RWPE2 (cell line): Measurements from ENCODE around the gene BMF.
"Not testable (repeated sequence)": the region's sequence is repeated elsewhere in the genome, so short reads cannot be mapped to it uniquely, and the experiment has no call there.

Source experiments
- ATAC-seq: fragments of 200-7000 bp; cut with Tn5 transposase; 3 replicates; pipeline ENCODE4 v1.9.1; 2021; ENCODE audit warnings: low read depth
- DNase-seq: peaks from one replicate; pipeline ENCODE4 v3.0.0-alpha.2; 2020; ENCODE audit warnings: low spot score
- H3K27ac ChIP-seq: fragments of 450-650 bp; 2 replicates; pipeline ENCODE4 v1.5.1; 2017; ENCODE audit warnings: mild to moderate bottlenecking; ENCODE audit not compliant: poor library complexity, severe bottlenecking
- H3K27me3 ChIP-seq: fragments of 250-450 bp; sonication (Bioruptor Pico); 2 replicates; pipeline ENCODE4 v1.5.1; 2021; ENCODE audit warnings: mild to moderate bottlenecking, moderate library complexity; ENCODE audit not compliant: insufficient read depth, poor library complexity, severe bottlenecking
- H3K36me3 ChIP-seq: fragments of 250-450 bp; sonication (Bioruptor Pico); 2 replicates; pipeline ENCODE4 v1.5.1; 2020; ENCODE audit warnings: low read depth, mild to moderate bottlenecking, moderate library complexity
- H3K4me1 ChIP-seq: fragments of 250-450 bp; sonication (Bioruptor Pico); 2 replicates; pipeline ENCODE4 v1.5.1; 2021; ENCODE audit warnings: mild to moderate bottlenecking, moderate library complexity; ENCODE audit not compliant: insufficient read depth, poor library complexity, severe bottlenecking
- H3K4me3 ChIP-seq: fragments of 250-450 bp; sonication (Bioruptor Pico); 2 replicates; pipeline ENCODE4 v1.5.1; 2021; ENCODE audit warnings: mild to moderate bottlenecking, moderate library complexity; ENCODE audit not compliant: severe bottlenecking
- H3K9me3 ChIP-seq: fragments of 250-450 bp; sonication (Bioruptor Pico); 2 replicates; pipeline ENCODE4 v1.5.1; 2021; ENCODE audit warnings: mild to moderate bottlenecking, moderate library complexity; ENCODE audit not compliant: severe bottlenecking
- TF ChIP-seq, protein P1 (sequence below): fragments of 450-650 bp; IDR thresholded peaks from one replicate; pipeline ENCODE4 v1.5.1; 2017; ENCODE audit warnings: mild to moderate bottlenecking, moderate library complexity; ENCODE audit not compliant: poor library complexity, severe bottlenecking

BMF gene

DNA sequence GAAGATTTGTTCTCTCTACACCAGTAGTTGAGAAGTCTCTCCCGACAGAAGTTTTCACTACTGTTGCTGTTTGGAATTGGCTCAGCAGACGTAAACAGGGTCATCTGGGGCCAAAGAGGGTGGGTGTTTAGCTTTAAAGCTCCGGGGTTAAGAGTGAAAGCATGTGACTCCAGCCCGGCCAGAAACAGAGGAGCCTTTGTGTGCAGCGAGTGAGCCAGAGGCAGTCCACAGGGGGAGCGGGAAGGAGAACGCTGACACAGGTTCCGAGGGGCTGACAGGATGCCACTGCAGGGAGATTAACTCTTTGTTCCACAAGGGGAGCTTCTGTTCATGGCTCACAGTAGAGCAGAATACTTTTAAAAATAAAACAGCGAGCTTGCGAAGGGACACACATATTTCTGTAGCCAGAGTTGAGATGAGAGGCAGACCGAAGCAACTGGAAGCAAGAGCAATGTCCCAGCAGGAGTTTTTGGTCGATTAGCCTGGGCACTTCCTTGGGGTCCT is 26.9 kb downstream of the BMF start:
- H3K4me1 ChIP-seq, result peaks cover 25% of the 10 kb centered on the region
- no peaks in the 10 kb centered on the region for H3K27me3 ChIP-seq
- no peaks in the 10 kb centered on the region for H3K9me3 ChIP-seq
- H3K27ac ChIP-seq, result no peak overlapping the region
- peak; percentile 77 for ATAC-seq
- no peak for DNase-seq
- no peaks in the 10 kb centered on the region for H3K36me3 ChIP-seq
- TF ChIP-seq, protein P1, sequence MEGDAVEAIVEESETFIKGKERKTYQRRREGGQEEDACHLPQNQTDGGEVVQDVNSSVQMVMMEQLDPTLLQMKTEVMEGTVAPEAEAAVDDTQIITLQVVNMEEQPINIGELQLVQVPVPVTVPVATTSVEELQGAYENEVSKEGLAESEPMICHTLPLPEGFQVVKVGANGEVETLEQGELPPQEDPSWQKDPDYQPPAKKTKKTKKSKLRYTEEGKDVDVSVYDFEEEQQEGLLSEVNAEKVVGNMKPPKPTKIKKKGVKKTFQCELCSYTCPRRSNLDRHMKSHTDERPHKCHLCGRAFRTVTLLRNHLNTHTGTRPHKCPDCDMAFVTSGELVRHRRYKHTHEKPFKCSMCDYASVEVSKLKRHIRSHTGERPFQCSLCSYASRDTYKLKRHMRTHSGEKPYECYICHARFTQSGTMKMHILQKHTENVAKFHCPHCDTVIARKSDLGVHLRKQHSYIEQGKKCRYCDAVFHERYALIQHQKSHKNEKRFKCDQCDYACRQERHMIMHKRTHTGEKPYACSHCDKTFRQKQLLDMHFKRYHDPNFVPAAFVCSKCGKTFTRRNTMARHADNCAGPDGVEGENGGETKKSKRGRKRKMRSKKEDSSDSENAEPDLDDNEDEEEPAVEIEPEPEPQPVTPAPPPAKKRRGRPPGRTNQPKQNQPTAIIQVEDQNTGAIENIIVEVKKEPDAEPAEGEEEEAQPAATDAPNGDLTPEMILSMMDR, result peak; percentile 7
- no peak overlapping the region for H3K4me3 ChIP-seq

DNA sequence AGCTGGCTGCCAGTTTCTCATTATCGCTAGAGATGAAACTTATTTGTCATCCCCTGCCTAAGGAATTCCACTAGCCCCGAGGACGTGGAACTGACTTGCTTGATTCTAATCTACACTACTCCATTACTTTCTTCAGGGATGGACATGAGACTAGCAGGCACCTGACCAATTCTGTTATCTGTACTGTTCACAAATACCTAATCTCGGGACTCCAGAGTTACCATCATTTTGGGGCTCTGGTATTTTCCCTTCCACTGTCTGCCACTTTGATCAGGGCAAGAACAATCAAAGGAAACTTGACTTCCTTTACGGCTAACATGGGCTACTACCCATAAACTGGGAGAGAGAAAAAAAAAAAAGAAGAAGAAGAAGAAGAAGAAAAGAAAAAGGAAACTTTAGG is 27.8 kb downstream of the BMF start:
- ATAC-seq (no peak), DNase-seq (no peak)
- TF ChIP-seq, protein P1, result no peak
- Histone ChIP-seq H3K36me3 (no peaks in the 10 kb centered on the region), H3K27me3 (no peaks in the 10 kb centered on the region), H3K4me3 (no peak overlapping the region), H3K9me3 (no peaks in the 10 kb centered on the region), H3K4me1 (peaks cover 32% of the 10 kb centered on the region), H3K27ac (no peak overlapping the region)

DNA sequence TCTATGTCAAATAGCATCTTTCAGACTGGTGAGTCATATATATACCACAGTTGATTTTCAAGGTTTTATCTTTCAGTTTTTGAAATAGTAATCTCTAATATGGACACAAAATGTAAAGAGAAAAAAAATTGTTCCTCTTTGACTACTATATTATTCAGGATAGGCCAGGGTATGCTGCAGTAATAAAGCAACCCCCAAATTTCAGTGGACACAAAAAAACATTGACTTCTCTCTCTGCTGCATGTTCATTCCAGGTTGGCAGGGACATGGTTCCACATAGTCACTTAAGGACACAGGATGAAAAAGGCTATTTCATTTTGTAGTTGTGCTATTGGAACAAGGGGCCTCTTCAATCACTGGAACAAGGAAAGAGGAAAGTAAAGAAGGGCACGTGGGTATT is 28.6 kb downstream of the BMF start:
- no peaks in the 10 kb centered on the region for H3K27me3 ChIP-seq
- H3K27ac ChIP-seq, result no peak overlapping the region
- DNase-seq (no peak), ATAC-seq (no peak)
- peaks cover 32% of the 10 kb centered on the region for H3K4me1 ChIP-seq
- no peaks in the 10 kb centered on the region for H3K9me3 ChIP-seq
- no peaks in the 10 kb centered on the region for H3K36me3 ChIP-seq
- no peak overlapping the region for H3K4me3 ChIP-seq
- TF ChIP-seq, protein P1, result no peak

DNA sequence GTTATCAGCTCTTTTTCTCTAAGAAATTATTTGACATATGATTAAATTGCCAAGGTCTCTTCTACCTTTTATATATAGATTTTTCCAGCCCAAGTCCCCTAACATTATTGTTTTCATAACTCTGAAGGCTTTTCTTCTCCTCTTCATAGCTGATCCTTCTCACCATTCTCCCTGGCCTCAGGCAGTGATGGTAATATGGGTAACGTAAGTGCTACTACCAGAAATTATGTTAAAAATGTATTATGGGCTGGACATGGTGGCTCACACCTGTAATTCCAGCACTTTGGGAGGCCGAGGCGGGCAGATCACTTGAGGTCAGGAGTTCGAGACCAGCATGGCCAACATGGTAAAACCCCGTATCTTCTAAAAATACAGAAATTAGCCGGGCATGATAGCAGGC is 29.2 kb downstream of the BMF start:
- Histone ChIP-seq H3K36me3 (no peaks in the 10 kb centered on the region), H3K9me3 (no peaks in the 10 kb centered on the region), H3K27ac (no peak overlapping the region), H3K4me3 (no peak overlapping the region), H3K4me1 (peaks cover 26% of the 10 kb centered on the region), H3K27me3 (no peaks in the 10 kb centered on the region)
- DNase-seq, result no peak
- TF ChIP-seq, protein P1, result no peak
- no peak for ATAC-seq

DNA sequence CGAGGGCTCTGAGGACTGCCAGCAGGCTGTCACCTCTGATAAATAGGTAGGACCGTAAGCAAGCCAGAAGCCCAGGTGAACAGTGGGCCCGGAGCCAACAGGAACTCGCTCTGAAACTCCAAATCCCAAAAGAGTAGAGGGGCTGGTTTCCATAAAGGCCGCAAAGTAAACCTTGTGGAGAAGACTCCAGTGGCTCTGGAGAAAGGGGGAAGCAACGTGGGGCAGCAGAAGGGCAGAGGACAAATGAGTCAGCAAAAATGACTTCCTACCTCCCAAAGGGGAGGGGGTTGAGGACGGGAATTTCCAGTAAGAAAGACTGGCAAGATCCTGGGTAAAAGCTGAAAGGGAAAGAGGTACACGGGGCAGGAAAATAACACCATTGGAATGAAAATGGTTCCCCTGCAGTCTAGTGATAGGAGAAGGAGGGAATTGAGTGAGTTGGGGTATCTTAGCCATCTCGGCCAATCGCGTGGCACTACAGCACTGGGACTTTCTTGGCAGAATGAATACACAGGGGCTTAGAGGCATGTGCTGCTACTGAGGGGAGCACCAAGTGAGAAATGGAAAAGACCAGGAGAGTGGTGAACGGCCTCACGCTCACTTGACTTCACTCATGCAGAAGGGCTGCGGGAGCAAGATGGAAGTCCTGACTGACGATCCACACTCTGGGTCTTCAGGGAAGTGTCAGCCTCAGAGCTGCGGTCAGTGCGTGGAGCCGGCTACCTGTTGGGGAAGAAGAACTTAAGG is 33.2 kb downstream of the BMF start:
- Histone ChIP-seq H3K27ac (no peak overlapping the region), H3K9me3 (no peaks in the 10 kb centered on the region), H3K36me3 (no peaks in the 10 kb centered on the region), H3K27me3 (no peaks in the 10 kb centered on the region), H3K4me1 (peaks cover 7% of the 10 kb centered on the region), H3K4me3 (no peak overlapping the region)
- ATAC-seq (no peak), DNase-seq (no peak)
- TF ChIP-seq, protein P1, result no peak

DNA sequence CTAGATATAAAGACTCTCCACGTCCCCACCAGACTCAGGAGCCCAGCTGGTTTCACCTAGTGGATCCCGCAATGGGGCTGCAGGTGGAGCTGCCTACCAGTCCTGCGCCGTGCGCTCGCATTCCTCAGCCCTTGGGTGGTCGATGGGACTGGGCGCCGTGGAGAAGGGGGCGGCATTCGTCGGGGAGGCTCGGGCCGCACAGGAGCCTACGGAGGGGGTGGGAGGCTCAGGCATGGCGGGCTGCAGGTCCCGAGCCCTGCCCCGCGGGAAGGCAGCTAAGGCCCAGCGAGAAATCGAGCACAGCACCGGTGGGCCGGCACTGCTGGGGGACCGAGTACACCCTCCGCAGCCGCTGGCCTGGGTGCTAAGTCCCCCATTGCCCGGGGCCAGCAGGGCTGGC is 34.0 kb downstream of the BMF start:
- DNase-seq, H3K27ac ChIP-seq, H3K36me3 ChIP-seq, H3K9me3 ChIP-seq, H3K27me3 ChIP-seq, H3K4me1 ChIP-seq, ATAC-seq, H3K4me3 ChIP-seq: not testable (repeated sequence)

DNA sequence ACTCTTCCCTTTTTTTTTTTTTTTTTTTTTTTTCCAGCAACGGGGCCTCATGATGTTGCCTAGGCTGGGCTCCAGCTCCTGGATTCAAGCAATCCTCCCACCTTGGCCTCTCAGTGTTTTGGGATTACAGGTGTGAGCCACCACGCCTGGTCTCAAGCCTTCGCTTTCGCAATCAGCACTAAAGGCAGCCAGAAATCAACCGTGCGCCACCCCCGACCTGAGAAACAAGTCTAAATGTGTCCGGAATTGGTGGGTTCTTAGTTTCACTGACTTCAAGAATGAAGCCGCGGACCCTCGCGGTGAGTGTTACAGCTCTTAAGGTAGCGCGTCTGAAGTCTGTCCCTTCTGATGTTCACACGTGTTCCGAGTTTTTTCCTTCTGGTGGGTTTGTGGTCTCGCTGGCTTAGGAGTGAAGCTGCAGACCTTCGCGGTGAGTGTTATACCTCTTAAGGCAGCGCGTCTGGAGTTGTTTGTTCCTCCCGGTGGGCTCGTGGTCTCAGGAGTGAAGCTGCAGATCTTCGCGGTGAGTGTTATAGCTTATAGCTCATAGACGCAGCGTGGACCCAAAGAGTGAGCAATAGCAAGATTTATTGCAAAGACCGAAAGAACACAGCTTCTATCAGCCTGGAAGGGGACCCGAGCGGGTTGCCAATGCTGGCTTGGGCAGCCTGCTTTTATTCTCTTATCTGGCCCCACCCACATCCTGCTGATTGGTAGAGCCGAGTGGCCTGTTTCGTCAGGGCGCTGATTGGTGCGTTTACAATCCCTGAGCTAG is 34.8 kb downstream of the BMF start:
- DNase-seq, H3K36me3 ChIP-seq, H3K27ac ChIP-seq, H3K9me3 ChIP-seq, H3K27me3 ChIP-seq, H3K4me3 ChIP-seq, ATAC-seq: not testable (repeated sequence)
- H3K4me1 ChIP-seq, result peaks cover 12% of the 10 kb centered on the region
